Loucy (cell line): ENCODE results near the gene TOP3B.

Source experiments
- H2AFZ ChIP-seq: fragments of 200-600 bp; sonication (generic); 2 replicates; pipeline ENCODE4 v1.6.0; 2016; ENCODE audit warnings: antibody characterized with exemption, mild to moderate bottlenecking, low read length, moderate library complexity
- H3F3A ChIP-seq: fragments of 200-600 bp; 2 replicates; pipeline ENCODE4 v1.6.0; 2016; ENCODE audit warnings: antibody characterized with exemption, low read depth, mild to moderate bottlenecking
- H3K27me3 ChIP-seq: fragments of 200-600 bp; sonication (generic); 2 replicates; pipeline ENCODE4 v1.6.1; 2014; ENCODE audit warnings: low read length, mild to moderate bottlenecking; ENCODE audit not compliant: insufficient read depth, poor library complexity, severe bottlenecking
- H3K36me3 ChIP-seq: fragments of 200-600 bp; sonication (generic); 2 replicates; pipeline ENCODE4 v1.6.1; 2016; ENCODE audit warnings: low read length; ENCODE audit not compliant: insufficient read depth
- H3K4me1 ChIP-seq: fragments of 200-600 bp; sonication (generic); 2 replicates; pipeline ENCODE4 v1.5.1; 2014; ENCODE audit warnings: low read length, mild to moderate bottlenecking; ENCODE audit not compliant: insufficient read depth, poor library complexity, severe bottlenecking
- H3K4me2 ChIP-seq: fragments of 200-600 bp; sonication (generic); 2 replicates; pipeline ENCODE4 v1.6.0; 2014; ENCODE audit warnings: antibody characterized with exemption, low read length, low read depth, mild to moderate bottlenecking; ENCODE audit not compliant: poor library complexity, severe bottlenecking
- H3K4me3 ChIP-seq: fragments of 200-600 bp; sonication (generic); 2 replicates; pipeline ENCODE4 v1.5.1; 2014; ENCODE audit warnings: low read length, mild to moderate bottlenecking, mixed read lengths; ENCODE audit not compliant: poor library complexity, severe bottlenecking
- H3K79me2 ChIP-seq: fragments of 200-600 bp; sonication (generic); 2 replicates; pipeline ENCODE4 v1.6.1; 2014; ENCODE audit warnings: low read length; ENCODE audit not compliant: insufficient read depth
- H3K9ac ChIP-seq: fragments of 200-600 bp; sonication (generic); 2 replicates; pipeline ENCODE4 v1.6.0; 2014; ENCODE audit warnings: mild to moderate bottlenecking, low read depth, low read length, moderate library complexity; ENCODE audit not compliant: poor library complexity, severe bottlenecking
- H3K9me2 ChIP-seq: fragments of 200-600 bp; sonication (generic); replicated peaks from 2 replicates; pipeline ENCODE4 v1.6.1; 2016; ENCODE audit warnings: low read depth, low read length, mixed read lengths
- H3K9me3 ChIP-seq: fragments of 200-600 bp; sonication (generic); 2 replicates; pipeline ENCODE4 v1.6.1; 2014; ENCODE audit warnings: mild to moderate bottlenecking, antibody characterized with exemption, low read length, low read depth; ENCODE audit not compliant: insufficient read depth
- H4K20me1 ChIP-seq: fragments of 200-600 bp; sonication (generic); 2 replicates; pipeline ENCODE4 v1.6.0; 2014; ENCODE audit warnings: antibody characterized with exemption, low read length, mild to moderate bottlenecking; ENCODE audit not compliant: insufficient read depth, poor library complexity, severe bottlenecking
- EZH2phosphoT487 ChIP-seq: fragments of 200-600 bp; IDR thresholded peaks from 2 replicates; pipeline ENCODE4 v1.6.1; 2018; ENCODE audit warnings: antibody characterized with exemption, mild to moderate bottlenecking, moderate library complexity, borderline replicate concordance
- TF ChIP-seq, protein P1 (sequence below): fragments of 200-600 bp; sonication (generic); conservative IDR thresholded peaks from 2 replicates; pipeline ENCODE4 v1.5.1; 2014; ENCODE audit warnings: mild to moderate bottlenecking, antibody characterized with exemption, low read length

Gene TOP3B

DNA sequence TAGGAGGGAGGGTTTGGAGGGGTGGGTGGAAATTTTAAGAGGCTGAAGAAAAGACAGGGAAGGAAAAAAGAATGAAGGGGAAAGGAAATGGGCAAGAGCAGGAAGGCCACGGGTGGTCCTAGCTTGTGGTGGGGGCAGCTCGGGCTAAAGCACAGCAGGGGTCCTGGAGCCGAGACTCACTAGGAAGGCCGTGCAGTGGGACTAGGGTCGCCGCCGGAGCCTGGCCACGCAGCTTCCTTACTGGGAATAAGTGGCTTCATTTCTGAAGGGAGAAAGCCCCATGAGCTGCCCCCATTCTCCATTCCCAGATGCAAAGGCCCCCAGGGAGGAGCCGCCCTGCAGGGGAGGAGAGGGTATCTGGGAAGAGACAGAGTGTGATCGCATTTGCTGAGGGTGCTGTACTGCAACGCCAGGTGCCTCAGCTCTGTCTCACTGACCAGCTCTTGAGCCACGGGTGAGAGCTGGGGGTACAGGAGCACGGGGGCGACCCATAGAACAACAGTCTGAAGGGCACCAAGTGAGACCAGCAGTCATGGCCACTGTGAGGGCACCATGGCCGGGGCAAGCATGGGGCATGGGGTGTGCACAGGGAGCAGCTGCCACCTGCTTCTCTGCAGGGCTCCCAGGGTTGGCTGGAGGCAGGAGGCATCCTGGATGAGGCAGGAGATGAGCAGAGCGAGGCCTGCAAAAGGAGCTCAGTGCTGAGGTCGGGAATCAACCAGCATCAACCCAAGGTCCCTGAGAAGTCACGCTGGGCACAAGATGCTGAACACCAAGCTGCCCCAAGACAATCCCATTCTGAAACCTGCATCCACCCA, 11.6 kb downstream of the TOP3B start:
- no peak overlapping the region for H3K9ac ChIP-seq
- H3K79me2 ChIP-seq = no peaks in the 10 kb centered on the region; the same call in 1 of the 2 replicates
- no peaks in the 10 kb centered on the region for H3K9me3 ChIP-seq
- no peaks in the 10 kb centered on the region for H4K20me1 ChIP-seq
- no peak overlapping the region for H3K4me3 ChIP-seq
- H3K9me2 ChIP-seq = no peaks in the 10 kb centered on the region
- no peaks in the 10 kb centered on the region for H3K4me1 ChIP-seq
- peaks cover 28% of the 10 kb centered on the region; the same call in 1 of the 2 replicates for H3K36me3 ChIP-seq
- H3K27me3 ChIP-seq = no peaks in the 10 kb centered on the region
- no peak overlapping the region for H2AFZ ChIP-seq
- no peak for TF ChIP-seq EZH2phosphoT487
- TF ChIP-seq, protein P1, sequence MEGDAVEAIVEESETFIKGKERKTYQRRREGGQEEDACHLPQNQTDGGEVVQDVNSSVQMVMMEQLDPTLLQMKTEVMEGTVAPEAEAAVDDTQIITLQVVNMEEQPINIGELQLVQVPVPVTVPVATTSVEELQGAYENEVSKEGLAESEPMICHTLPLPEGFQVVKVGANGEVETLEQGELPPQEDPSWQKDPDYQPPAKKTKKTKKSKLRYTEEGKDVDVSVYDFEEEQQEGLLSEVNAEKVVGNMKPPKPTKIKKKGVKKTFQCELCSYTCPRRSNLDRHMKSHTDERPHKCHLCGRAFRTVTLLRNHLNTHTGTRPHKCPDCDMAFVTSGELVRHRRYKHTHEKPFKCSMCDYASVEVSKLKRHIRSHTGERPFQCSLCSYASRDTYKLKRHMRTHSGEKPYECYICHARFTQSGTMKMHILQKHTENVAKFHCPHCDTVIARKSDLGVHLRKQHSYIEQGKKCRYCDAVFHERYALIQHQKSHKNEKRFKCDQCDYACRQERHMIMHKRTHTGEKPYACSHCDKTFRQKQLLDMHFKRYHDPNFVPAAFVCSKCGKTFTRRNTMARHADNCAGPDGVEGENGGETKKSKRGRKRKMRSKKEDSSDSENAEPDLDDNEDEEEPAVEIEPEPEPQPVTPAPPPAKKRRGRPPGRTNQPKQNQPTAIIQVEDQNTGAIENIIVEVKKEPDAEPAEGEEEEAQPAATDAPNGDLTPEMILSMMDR = no peak
- no peaks in the 10 kb centered on the region for H3F3A ChIP-seq
- H3K4me2 ChIP-seq = no peak overlapping the region

DNA sequence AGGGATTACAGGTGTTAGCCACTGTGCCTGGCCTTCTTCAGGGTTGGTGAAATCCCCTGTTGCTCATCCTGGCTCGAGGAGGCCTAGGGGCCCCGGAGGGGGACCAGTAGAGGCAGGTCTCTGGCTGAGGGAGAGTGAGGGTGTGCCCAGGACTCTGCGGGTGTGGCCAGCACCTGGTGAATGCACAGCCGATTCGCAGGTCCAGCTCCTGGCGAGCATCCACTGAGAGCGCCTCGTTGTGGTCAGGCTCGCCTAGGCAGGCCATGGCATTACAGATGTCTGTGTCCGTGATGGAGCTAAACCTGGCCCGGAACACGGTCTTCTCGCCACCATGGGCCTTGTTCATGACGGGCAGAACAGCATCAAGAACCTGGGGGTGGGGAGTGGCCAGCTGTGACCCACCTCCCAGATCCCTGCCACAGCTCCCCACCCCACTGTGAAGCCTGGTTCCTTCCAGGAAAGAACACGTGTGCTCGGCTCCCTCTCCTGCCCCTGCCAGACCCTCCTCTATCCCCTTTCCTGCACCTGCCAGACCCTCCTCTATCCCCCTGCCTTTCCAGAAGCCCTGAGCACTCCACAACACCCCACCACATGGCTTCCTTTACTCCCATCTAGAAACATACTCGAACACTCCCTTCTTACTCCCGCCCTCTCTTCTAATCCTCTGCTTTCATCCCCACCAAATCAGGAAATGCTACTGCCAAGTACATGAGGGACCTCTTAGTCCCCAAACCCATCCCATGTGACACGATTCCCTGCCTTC, 12.4 kb downstream of the TOP3B start:
- Histone ChIP-seq H4K20me1 (no peaks in the 10 kb centered on the region), H3K36me3 (peaks cover 28% of the 10 kb centered on the region; the same call in 1 of the 2 replicates)
- no peak for TF ChIP-seq EZH2phosphoT487
- TF ChIP-seq, protein P1 = no peak

DNA sequence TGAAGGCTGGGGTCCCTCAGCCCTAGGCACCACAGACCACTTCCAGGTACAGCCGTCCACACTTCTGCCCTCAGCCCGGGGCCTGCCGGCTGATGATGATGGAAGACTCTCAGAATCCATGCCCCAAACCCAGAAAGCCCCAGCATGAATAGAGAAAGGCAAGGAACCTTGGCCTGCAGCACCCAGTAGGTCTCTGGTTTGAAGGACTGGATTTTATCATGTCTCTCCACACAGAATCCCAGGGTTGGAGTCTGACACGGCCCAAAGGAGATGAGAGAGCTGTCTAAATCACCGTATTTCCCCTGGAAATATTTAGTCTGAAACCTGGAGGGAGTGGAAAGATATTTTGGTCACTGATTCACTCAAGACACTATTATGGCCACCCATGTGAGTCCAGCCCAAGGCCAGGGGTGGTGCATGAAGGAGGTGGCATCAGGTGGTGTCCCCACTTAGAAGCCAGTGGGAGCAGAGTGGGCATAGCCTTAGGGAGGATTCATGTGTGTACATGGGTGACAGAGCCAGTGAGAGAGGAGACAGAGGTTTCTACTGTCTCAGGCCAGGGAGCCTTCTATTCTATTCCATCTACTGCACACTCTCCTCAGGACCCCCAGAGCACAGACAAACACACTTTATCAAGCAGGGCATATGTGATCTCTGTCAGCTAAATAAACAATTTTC, 14.0 kb downstream of the TOP3B start:
- H3K36me3 ChIP-seq = peaks cover 27% of the 10 kb centered on the region; the same call in 1 of the 2 replicates
- TF ChIP-seq, protein P1 = no peak
- no peak for TF ChIP-seq EZH2phosphoT487

More for the DNA sequence above, 12.4 kb downstream of the TOP3B start:
- H3F3A ChIP-seq = no peaks in the 10 kb centered on the region
- no peaks in the 10 kb centered on the region for H3K4me1 ChIP-seq
- H3K4me2 ChIP-seq = no peak overlapping the region
- H3K27me3 ChIP-seq = no peaks in the 10 kb centered on the region
- no peaks in the 10 kb centered on the region for H3K79me2 ChIP-seq
- no peaks in the 10 kb centered on the region for H3K9me3 ChIP-seq
- no peaks in the 10 kb centered on the region for H3K9me2 ChIP-seq
- H3K9ac ChIP-seq = no peak overlapping the region
- H2AFZ ChIP-seq = no peak overlapping the region
- no peak overlapping the region for H3K4me3 ChIP-seq

More for the DNA sequence above, 14.0 kb downstream of the TOP3B start:
- Histone ChIP-seq H4K20me1 (no peaks in the 10 kb centered on the region), H3K9ac (no peak overlapping the region), H3K4me2 (no peak overlapping the region), H3K9me2 (no peaks in the 10 kb centered on the region), H3K4me3 (no peak overlapping the region), H2AFZ (no peak overlapping the region), H3K79me2 (no peaks in the 10 kb centered on the region), H3F3A (no peaks in the 10 kb centered on the region), H3K27me3 (no peaks in the 10 kb centered on the region), H3K9me3 (no peaks in the 10 kb centered on the region), H3K4me1 (no peaks in the 10 kb centered on the region)
